CD4-positive, alpha-beta T cell (primary cell): ENCODE data around the gene RAB5B. TPM values are rescaled to one million over a fixed set of nuclear protein-coding genes. Genes with fewer than 3 reads are reported as not detected.

Source experiments
- ATAC-seq: fragments of 200-7000 bp; cut with Tn5 transposase; one replicate; pipeline ENCODE4 v1.10.0; 2022; ENCODE audit warnings: mild to moderate bottlenecking; ENCODE audit not compliant: poor library complexity
- CTCF ChIA-PET: fragments of 350-600 bp; sonication (Branson Sonifier 250); formaldehyde crosslinking; loops from one replicate; lab custom pipeline; 2021; ENCODE audit warnings: antibody characterized with exemption, inconsistent platforms; lab: Charles Lee
- POLR2A ChIA-PET: fragments of 350-600 bp; sonication (Branson Sonifier 250); formaldehyde crosslinking; loops from one replicate; lab custom pipeline; 2021; ENCODE audit warnings: antibody characterized with exemption, inconsistent platforms; lab: Charles Lee
- DNase-seq, 14 experiments: peaks; one replicate each; pipeline ENCODE4 v3.0.0-alpha.2; 2013 to 2020; ENCODE audit warnings: mixed read lengths in 2 of 14
- H3K27ac ChIP-seq, 2 donors: one replicate each; pipeline versions ENCODE4 v1.5.1 to v1.7.0; 2013; ENCODE audit warnings: low read length in 2 of 2, low read depth in 1 of 2, mild to moderate bottlenecking in 1 of 2
- H3K27me3 ChIP-seq, 2 experiments: 1 replicate in 1 of 2; 2 replicates in 1 of 2; pipeline versions ENCODE4 v1.6.1 to v1.7.0; 2013; ENCODE audit warnings: low read length in 2 of 2, control low read depth in 1 of 2, mild to moderate bottlenecking in 1 of 2, moderate library complexity in 1 of 2; ENCODE audit not compliant: insufficient read depth in 2 of 2, control insufficient read depth in 1 of 2
- H3K36me3 ChIP-seq: one replicate; pipeline ENCODE4 v1.6.1; 2013; ENCODE audit warnings: low read length, control low read depth; ENCODE audit not compliant: insufficient read depth
- H3K4me1 ChIP-seq: one replicate; pipeline ENCODE4 v1.6.1; 2013; ENCODE audit warnings: low read length, control low read depth; ENCODE audit not compliant: insufficient read depth
- H3K4me3 ChIP-seq: one replicate; pipeline ENCODE4 v1.5.1; 2013; ENCODE audit warnings: mild to moderate bottlenecking, low read length, moderate library complexity
- H3K9me3 ChIP-seq, 2 experiments: 1 replicate in 1 of 2; 2 replicates in 1 of 2; pipeline versions ENCODE4 v1.6.1 to v1.7.0; 2013; ENCODE audit warnings: low read length in 2 of 2, mild to moderate bottlenecking in 2 of 2, control low read depth in 1 of 2, moderate library complexity in 1 of 2; ENCODE audit not compliant: control insufficient read depth in 1 of 2, insufficient read depth in 1 of 2
- H3K27ac Mint-ChIP-seq: one replicate; pipeline ENCODE4 v1.8.0; 2020; ENCODE audit warnings: mixed read lengths
- H3K27me3 Mint-ChIP-seq: one replicate; pipeline ENCODE4 v1.8.0; 2021; ENCODE audit warnings: mixed read lengths
- H3K36me3 Mint-ChIP-seq: one replicate; pipeline ENCODE4 v1.8.0; 2021; ENCODE audit warnings: low read depth, mixed read lengths
- H3K4me1 Mint-ChIP-seq: one replicate; pipeline ENCODE4 v1.8.0; 2021; ENCODE audit warnings: low read depth, mixed read lengths
- H3K4me3 Mint-ChIP-seq: one replicate; pipeline ENCODE4 v1.8.0; 2020; ENCODE audit warnings: mild to moderate bottlenecking, mixed read lengths
- H3K9me3 Mint-ChIP-seq: one replicate; pipeline ENCODE4 v1.8.0; 2020; ENCODE audit warnings: mixed read lengths
- intact Hi-C, 2 experiments: fragments of 100-400 bp; cut with DNase I in 1 of 2; cut with micrococcal nuclease in 1 of 2; formaldehyde crosslinking; loops; one replicate each; pipeline versions ENCODE4 v1.15.1 to v1.9.0; 2023 to 2025; cut with DNase I, micrococcal nuclease
- polyA plus RNA-seq, 2 donors: library from polyadenylated mRNA; unstranded; fragments of 120-200 nt; gene quantifications; one replicate each; pipeline ENCODE4 v1.2.1, GENCODE V29; 2013
- total RNA-seq, 174 experiments: library from RNA in 2 of 174; stranded (reverse) in 2 of 174; gene quantifications; one replicate each; pipeline ENCODE4 v1.2.3 and lab custom pipeline; 2021 to 2026
- TF ChIP-seq, protein P1 (sequence below): fragments of 200-600 bp; IDR thresholded peaks from one replicate; pipeline ENCODE4 v1.8.0; 2022; ENCODE audit warnings: antibody characterized with exemption, mild to moderate bottlenecking

Gene RAB5B
- 10 to 100 TPM; 21.6 to 27.4 TPM for total RNA-seq
- 77.4 TPM for polyA plus RNA-seq (2013, experiment 1 of 2)
- 68.6 TPM for polyA plus RNA-seq (2013, experiment 2 of 2)
- total RNA-seq (lab: John Stamatoyannopoulos, UW), result 13.7 to 168 (median 70.1) reads per million in 172 experiments

DNA sequence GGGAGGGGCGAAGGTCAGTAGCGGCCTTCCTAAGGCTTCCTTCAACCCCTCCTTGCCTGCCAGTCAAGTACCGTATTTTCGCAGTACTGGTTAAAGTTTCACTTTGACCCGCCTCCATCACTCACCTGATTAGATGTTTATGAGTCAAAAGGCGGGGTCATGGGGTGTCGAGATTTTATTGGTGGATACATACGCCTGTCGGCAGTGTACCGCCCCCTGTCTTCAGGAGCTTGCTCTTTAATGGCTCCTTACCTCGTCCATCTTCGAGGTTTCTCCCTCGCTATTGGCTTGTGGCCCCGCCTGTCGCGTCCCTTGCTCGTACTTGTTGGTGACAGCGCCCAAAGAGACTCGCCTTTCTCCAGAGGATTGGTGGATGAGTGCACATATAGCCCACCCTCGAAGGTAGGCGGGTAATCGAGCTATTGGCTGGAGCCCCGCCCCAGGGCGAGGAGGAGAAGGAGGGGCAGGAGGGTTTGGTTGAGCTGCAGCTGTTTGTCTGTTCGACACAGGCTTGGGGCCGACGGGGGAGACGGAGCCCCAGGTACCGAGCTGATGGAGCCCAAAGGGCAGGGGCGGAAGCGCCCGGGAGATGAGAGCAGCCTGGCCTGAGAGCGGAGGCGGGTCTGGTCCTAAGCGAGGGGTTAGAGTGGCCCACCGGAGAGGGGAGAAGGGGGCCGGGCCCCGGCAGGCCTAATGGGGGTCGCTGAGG is at the start of gene RAB5B:
Gene RAB5B (plus strand): TSS at position 480 of the 709 bp plus-strand sequence. CDS start 12,883 bp downstream, outside the sequence.
- Mint-ChIP-seq H3K9me3 (no peaks in the 10 kb centered on the region), H3K4me1 (peaks cover 18% of the 10 kb centered on the region), H3K36me3 (peaks cover 13% of the 10 kb centered on the region), H3K4me3 (no peak within 1 kb of the TSS), H3K27me3 (no peaks in the 10 kb centered on the region), H3K27ac (no peak within 1 kb of the TSS)
- H3K9me3 ChIP-seq, result no peaks in the 10 kb centered on the region
- DNase-seq (peak; percentile 92 to 100 (median 96)), ATAC-seq (peak; percentile 86)
- H3K4me3 ChIP-seq, result peak within 1 kb of the TSS; percentile 74
- POLR2A ChIA-PET, result interaction anchor here (0.6 to 2.9 kb wide), 64 partner anchors 9 to 1693 kb away, joined by 3 to 80 read pairs (median 5); partner anchors contain the start of genes BLOC1S1, CBX5, CNPY2 and COQ10A
- CTCF ChIA-PET, result interaction anchor here (0.9 to 2.9 kb wide), 10 partner anchors 22 to 663 kb away, joined by 3 to 18 read pairs (median 5); partner anchors contain the start of genes ORMDL2, PYM1, SARNP and SUOX
- intact Hi-C loops, result loop anchor here (1.0 to 2.0 kb wide), 2 partner anchors 43 to 44 kb away; partner anchors contain the start of gene DGKA (in 1 of the 2)
- H3K27me3 ChIP-seq, result no peaks in the 10 kb centered on the region
- peak within 1 kb of the TSS; percentile 82 to 86 for H3K27ac ChIP-seq
- peaks cover 26% of the 10 kb centered on the region for H3K4me1 ChIP-seq
- peaks cover 12% of the 10 kb centered on the region for H3K36me3 ChIP-seq
- TF ChIP-seq, protein P1, sequence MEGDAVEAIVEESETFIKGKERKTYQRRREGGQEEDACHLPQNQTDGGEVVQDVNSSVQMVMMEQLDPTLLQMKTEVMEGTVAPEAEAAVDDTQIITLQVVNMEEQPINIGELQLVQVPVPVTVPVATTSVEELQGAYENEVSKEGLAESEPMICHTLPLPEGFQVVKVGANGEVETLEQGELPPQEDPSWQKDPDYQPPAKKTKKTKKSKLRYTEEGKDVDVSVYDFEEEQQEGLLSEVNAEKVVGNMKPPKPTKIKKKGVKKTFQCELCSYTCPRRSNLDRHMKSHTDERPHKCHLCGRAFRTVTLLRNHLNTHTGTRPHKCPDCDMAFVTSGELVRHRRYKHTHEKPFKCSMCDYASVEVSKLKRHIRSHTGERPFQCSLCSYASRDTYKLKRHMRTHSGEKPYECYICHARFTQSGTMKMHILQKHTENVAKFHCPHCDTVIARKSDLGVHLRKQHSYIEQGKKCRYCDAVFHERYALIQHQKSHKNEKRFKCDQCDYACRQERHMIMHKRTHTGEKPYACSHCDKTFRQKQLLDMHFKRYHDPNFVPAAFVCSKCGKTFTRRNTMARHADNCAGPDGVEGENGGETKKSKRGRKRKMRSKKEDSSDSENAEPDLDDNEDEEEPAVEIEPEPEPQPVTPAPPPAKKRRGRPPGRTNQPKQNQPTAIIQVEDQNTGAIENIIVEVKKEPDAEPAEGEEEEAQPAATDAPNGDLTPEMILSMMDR, result no peak

DNA sequence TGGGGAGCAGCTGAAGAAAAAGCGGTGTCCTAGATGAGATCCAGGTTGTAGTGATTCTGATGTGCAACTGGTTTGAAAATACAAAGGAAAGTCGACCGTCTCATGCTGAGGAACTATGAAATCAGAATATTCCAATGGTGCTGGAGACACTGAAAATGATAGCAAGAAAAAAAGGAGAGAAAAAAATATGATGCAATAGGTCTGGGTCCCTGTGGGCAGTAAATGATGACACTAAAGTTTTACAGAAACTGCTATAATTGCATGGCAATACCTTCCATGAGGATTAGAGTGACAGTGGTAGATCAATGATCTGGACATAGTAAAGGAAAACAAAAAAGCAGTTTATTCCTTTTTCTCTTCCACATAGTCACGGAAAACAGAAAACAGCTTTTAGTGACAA is 48.5 kb upstream of the RAB5B start:
- Mint-ChIP-seq H3K4me3 (peak overlapping the region; percentile 96), H3K4me1 (peaks cover 70% of the 10 kb centered on the region), H3K9me3 (no peaks in the 10 kb centered on the region), H3K27me3 (no peaks in the 10 kb centered on the region), H3K27ac (peak overlapping the region; percentile 97), H3K36me3 (peaks cover 68% of the 10 kb centered on the region)
- Histone ChIP-seq H3K4me3 (no peak overlapping the region), H3K27me3 (no peaks in the 10 kb centered on the region), H3K4me1 (peaks cover 43% of the 10 kb centered on the region), H3K27ac (peak overlapping the region in 1 of 2 donors; percentile 93), H3K9me3 (no peaks in the 10 kb centered on the region), H3K36me3 (peaks cover 19% of the 10 kb centered on the region)
- CTCF ChIA-PET, result interaction anchor here (1.1 to 8.9 kb wide), 7 partner anchors 10 to 178 kb away, joined by 3 to 86 read pairs (median 5); partner anchors contain the start of gene DNAJC14
- POLR2A ChIA-PET, result interaction anchor here (0.6 to 18.6 kb wide), 10 partner anchors 11 to 210 kb away, joined by 3 to 251 read pairs (median 32); partner anchors contain the start of genes BLOC1S1, DNAJC14, ORMDL2 and RAB5B
- ATAC-seq (no peak), DNase-seq (no peak)
- intact Hi-C loops, result loop anchor here (1.0 to 5.0 kb wide), 2 partner anchors 107 to 192 kb away; partner anchors contain the start of genes RPL41 (in 2 of the 2), ZC3H10 (in 2 of the 2) and ORMDL2 (in 1 of the 2)
- TF ChIP-seq, protein P1, result no peak
